Stomach (tissue), 9 donors: Measurements from ENCODE around the gene FCAMR. TPM values are rescaled to one million over a fixed set of nuclear protein-coding genes. Genes with fewer than 3 reads are reported as not detected.

ENCODE experiments used
- DNase-seq, 2 donors: peaks; one replicate each; pipeline versions ENCODE4 v3.0.0 to v3.0.0-alpha.2; 2013 to 2019
- H3K27ac ChIP-seq, 5 donors: fragments of 200-600 bp in 4 of 5; sonication (generic) in 4 of 5; one replicate each; pipeline ENCODE4 v1.5.1; 2013 to 2019; ENCODE audit warnings: mild to moderate bottlenecking in 1 of 5, moderate library complexity in 1 of 5
- H3K27me3 ChIP-seq, 3 donors: fragments of 200-600 bp; sonication (generic); one replicate each; pipeline ENCODE4 v1.5.1; 2017 to 2019; ENCODE audit warnings: mixed run types in 1 of 3
- H3K36me3 ChIP-seq, 4 donors: fragments of 200-600 bp; sonication (generic); 1 replicate in 3 of 4; 2 replicates in 1 of 4; pipeline ENCODE4 v1.5.1; 2016 to 2019
- H3K4me1 ChIP-seq, 4 donors: fragments of 200-600 bp; sonication (generic); one replicate each; pipeline ENCODE4 v1.5.1; 2016 to 2019
- H3K4me3 ChIP-seq, 4 donors: fragments of 200-600 bp; sonication (generic) in 3 of 4; one replicate each; pipeline ENCODE4 v1.5.1; 2016 to 2019; ENCODE audit warnings: mild to moderate bottlenecking in 1 of 4
- H3K9me3 ChIP-seq, 4 donors: fragments of 200-600 bp; sonication (generic); one replicate each; pipeline ENCODE4 v1.5.1; 2016 to 2019
- EP300 ChIP-seq: sonication (generic); formaldehyde crosslinking; IDR thresholded peaks from one replicate; pipeline ENCODE4 v1.6.1; 2017; ENCODE audit warnings: antibody characterized with exemption
- POLR2A ChIP-seq, 4 donors: fragments of 450-650 bp; IDR thresholded peaks; one replicate each; pipeline ENCODE4 v1.6.1; 2016; ENCODE audit warnings: antibody characterized with exemption in 4 of 4, control low read depth in 2 of 4, mild to moderate bottlenecking in 1 of 4, moderate library complexity in 1 of 4
- POLR2AphosphoS5 ChIP-seq, 3 donors: sonication (generic); formaldehyde crosslinking; IDR thresholded peaks; one replicate each; pipeline ENCODE4 v1.6.1; 2016; ENCODE audit warnings: antibody characterized with exemption in 3 of 3
- WGBS, 5 donors: extraction: QIAGEN DNeasy Blood & Tissue Kit in 3 of 5; methylation state at CpG; one replicate each; pipeline versions ENCODE4 v1.1.5 to v1.1.7; 2013 to 2018; 5-methylcytosine and 5-hydroxymethylcytosine counted together
- intact Hi-C: fragments of 100-400 bp; cut with DNase I; formaldehyde crosslinking; loops from one replicate; pipeline ENCODE4 v1.15.1; 2023; ENCODE audit warnings: low total_unique reads
- polyA plus RNA-seq, 3 donors: library from polyadenylated mRNA; stranded (reverse); fragments of 200-250 nt; gene quantifications; one replicate each; pipeline ENCODE4 v1.2.3, GENCODE V29; 2013
- total RNA-seq, 5 donors: library from RNA; depleted of rRNA; stranded (reverse); fragments of >200 nt; gene quantifications; one replicate each; pipeline versions ENCODE4 v1.1.0 to v1.2.3, GENCODE V29; 2014 to 2016
- TF ChIP-seq, protein P1 (sequence below), 7 experiments: fragments of 450-650 bp in 4 of 7; fragments of 200-600 bp in 3 of 7; sonication (generic) in 3 of 7; IDR thresholded peaks; one replicate each; pipeline ENCODE4 v1.5.1; 2016 to 2019; ENCODE audit warnings: antibody characterized with exemption in 7 of 7, control low read depth in 2 of 7, mild to moderate bottlenecking in 1 of 7
- donor health status: healthy with polysubstance abuse.
- donor health status: Bipolar disorder and iron deficiency.
- donor health status: healthy.

The FCAMR gene
- total and polyA plus RNA-seq, 8 donors, result 0.30 to 0.58 (median 0.37) TPM; not detected in 5

DNA sequence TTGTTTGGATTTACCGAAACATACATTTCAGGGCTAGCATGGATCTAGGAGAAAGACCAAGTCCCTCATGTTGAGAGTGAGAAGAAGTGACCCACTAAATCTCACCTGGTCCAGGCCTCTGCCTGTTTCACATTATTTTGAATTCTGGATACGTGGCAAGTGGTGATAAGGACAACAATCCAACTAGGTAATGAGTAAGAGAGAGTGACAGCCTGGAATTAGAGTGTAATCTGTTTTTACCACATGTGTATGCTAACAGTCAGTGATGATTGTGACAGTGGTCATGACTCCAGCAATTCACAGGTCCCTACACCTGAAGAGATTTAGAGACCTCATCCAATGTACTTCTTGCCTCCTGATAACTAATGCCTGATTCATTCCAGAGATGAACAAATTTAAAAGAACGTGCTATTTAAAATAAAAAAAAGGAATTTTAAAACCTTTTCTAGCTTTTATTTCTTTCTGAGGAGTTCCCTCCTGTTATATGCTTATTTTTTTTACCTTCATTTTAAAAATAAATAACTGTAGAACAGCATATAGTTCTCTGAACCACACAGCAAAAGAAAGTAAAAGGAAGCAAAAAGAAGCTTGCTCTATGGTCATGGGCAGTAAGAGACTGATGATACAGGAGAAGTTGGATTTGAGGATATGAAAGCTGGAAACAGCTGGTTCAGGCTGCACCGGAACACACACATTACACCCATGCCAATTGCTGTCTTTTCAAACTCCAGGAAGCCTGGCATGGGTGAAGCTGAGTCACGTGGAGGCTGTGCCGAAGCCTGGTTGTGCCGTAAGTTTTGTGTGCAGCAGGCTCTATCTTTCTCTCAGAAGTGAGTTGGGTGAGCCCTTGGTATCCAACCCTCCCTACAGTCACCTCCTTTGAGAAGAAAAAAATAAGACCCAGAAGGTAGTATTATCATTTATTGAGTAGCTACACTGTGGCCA is 47.6 kb upstream of the FCAMR start:
- Histone ChIP-seq H3K27me3 (no peaks in the 10 kb centered on the region), H3K4me1 (peaks cover 32 to 46% (median 39%) of the 10 kb centered on the region in 4 donors), H3K9me3 (no peaks in the 10 kb centered on the region), H3K36me3 (peaks cover 0 to 7% (median 6%) of the 10 kb centered on the region in 4 donors), H3K4me3 (no peak overlapping the region), H3K27ac (peak overlapping the region; percentile 17 to 95 (median 90))
- TF ChIP-seq, protein P1, sequence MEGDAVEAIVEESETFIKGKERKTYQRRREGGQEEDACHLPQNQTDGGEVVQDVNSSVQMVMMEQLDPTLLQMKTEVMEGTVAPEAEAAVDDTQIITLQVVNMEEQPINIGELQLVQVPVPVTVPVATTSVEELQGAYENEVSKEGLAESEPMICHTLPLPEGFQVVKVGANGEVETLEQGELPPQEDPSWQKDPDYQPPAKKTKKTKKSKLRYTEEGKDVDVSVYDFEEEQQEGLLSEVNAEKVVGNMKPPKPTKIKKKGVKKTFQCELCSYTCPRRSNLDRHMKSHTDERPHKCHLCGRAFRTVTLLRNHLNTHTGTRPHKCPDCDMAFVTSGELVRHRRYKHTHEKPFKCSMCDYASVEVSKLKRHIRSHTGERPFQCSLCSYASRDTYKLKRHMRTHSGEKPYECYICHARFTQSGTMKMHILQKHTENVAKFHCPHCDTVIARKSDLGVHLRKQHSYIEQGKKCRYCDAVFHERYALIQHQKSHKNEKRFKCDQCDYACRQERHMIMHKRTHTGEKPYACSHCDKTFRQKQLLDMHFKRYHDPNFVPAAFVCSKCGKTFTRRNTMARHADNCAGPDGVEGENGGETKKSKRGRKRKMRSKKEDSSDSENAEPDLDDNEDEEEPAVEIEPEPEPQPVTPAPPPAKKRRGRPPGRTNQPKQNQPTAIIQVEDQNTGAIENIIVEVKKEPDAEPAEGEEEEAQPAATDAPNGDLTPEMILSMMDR (IDR thresholded peaks at IDR 0.05), result no peak
- TF ChIP-seq POLR2A (IDR thresholded peaks at IDR 0.05) (no peak), EP300 (no peak), POLR2AphosphoS5 (IDR thresholded peaks at IDR 0.05) (peak in 2 of 3 donors; percentile 65 to 71)
- peak; percentile 64 to 76 for DNase-seq
- intact Hi-C loops, result no loop called here
- 29 to 46% (median 34%) methylated on average over 7 of the region's 7 CpGs for WGBS, 5 donors

DNA sequence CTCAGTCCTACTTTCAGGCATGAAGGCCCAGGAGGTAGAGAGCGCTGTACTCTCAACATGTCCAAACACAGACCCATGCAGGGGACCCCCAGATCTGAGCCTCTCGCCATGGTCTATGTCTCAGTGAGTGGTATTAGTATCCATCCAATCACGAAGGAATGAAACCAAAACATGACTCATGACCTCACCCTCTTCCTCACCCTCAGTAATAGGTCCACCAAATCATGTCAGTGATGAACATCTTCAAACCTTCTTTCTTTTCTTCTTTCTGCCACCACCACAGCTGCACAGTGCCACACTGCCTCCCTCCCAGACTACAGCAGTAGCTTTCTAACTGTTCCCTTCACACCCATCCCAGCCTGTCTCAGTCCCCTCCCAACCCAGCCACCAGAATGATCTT is 45.5 kb upstream of the FCAMR start:
- WGBS, 5 donors, result 81 to 91% (median 85%) methylated on average over 3 of the region's 3 CpGs
- Histone ChIP-seq H3K9me3 (no peaks in the 10 kb centered on the region), H3K4me3 (no peak overlapping the region), H3K4me1 (peaks cover 11 to 29% (median 25%) of the 10 kb centered on the region in 4 donors), H3K36me3 (no peaks in the 10 kb centered on the region), H3K27me3 (no peaks in the 10 kb centered on the region), H3K27ac (no peak overlapping the region)
- TF ChIP-seq, protein P1 (IDR thresholded peaks at IDR 0.05), result no peak
- TF ChIP-seq POLR2A (IDR thresholded peaks at IDR 0.05) (no peak), EP300 (no peak), POLR2AphosphoS5 (IDR thresholded peaks at IDR 0.05) (no peak)
- no peak for DNase-seq
- intact Hi-C loops, result no loop called here

DNA sequence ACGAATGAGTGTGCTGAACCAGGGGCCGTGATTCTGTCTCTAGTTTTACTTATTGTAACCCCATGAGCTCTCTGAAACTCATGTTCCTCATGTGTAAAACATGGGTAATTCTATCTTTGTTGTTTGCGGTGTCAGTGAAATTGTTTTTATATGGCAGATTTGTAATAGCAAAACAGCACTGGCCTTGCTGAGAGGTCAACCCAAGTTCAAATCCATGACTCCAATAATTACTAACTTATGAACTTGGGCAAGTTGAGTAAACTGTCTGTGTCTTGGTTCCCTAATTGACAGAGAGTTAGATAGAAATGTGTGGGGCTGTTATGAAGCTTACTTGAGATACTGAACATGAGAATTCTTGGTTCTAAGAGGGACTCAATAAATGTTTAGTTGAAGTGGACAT is 44.5 kb upstream of the FCAMR start:
- DNase-seq, result no peak
- Histone ChIP-seq H3K27me3 (no peaks in the 10 kb centered on the region), H3K36me3 (no peaks in the 10 kb centered on the region), H3K27ac (no peak overlapping the region), H3K4me1 (peaks cover 2 to 32% (median 30%) of the 10 kb centered on the region in 4 donors), H3K4me3 (no peak overlapping the region), H3K9me3 (no peaks in the 10 kb centered on the region)
- WGBS, 5 donors, result 85 to 95% (median 86%) methylated on average over 3 of the region's 3 CpGs
- intact Hi-C loops, result no loop called here
- TF ChIP-seq EP300 (no peak), POLR2AphosphoS5 (IDR thresholded peaks at IDR 0.05) (no peak), POLR2A (IDR thresholded peaks at IDR 0.05) (no peak)
- TF ChIP-seq, protein P1 (IDR thresholded peaks at IDR 0.05), result no peak

- Histone ChIP-seq H3K36me3 (no peaks in the 10 kb centered on the region), H3K27ac (no peak overlapping the region), H3K9me3 (no peaks in the 10 kb centered on the region), H3K27me3 (no peaks in the 10 kb centered on the region), H3K4me1 (peaks cover 11 to 41% (median 30%) of the 10 kb centered on the region in 4 donors), H3K4me3 (no peak overlapping the region)
- no peak for DNase-seq
- 65 to 95% (median 79%) methylated on average over 6 of the region's 6 CpGs for WGBS, 5 donors
- intact Hi-C loops, result no loop called here
- TF ChIP-seq POLR2A (IDR thresholded peaks at IDR 0.05), result no peak
- no peak for TF ChIP-seq POLR2AphosphoS5 (IDR thresholded peaks at IDR 0.05)
- TF ChIP-seq EP300, result no peak
- TF ChIP-seq, protein P1 (IDR thresholded peaks at IDR 0.05), result no peak
Observed at GRCh38 chr1:207013321-207014085, 43.2 kb upstream of the FCAMR start.
